ENCODE data around the gene FTCD.

DNA sequence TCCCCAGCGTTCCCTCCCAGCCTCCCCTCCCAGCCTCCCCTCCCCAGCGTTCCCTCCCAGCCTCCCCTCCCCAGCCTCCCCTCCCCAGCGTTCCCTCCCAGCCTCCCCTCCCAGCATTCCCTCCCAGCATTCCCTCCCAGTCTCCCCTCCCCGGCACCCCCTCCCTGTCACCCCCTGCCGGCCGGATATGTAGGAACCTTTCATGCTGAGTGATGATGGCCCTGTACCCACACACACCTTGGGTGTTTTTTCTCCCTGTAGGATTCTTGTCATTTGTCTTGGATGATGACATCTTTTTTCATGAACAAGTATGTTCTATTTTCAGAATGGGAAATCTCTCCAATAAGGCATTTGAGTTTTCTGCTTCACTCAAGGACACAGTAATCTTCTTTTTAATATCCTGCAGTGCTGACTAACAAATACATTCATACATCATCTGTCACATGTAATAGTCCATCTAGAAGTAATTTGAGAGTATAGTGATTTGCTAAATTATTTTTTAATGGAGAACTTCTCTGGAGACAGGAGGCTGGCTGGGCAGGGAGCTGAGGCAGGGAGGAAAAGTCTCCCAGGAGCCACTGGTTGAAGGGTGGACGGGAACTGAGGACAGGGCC is 19.5 kb downstream of the FTCD start:
- TF ChIP-seq, protein P1, sequence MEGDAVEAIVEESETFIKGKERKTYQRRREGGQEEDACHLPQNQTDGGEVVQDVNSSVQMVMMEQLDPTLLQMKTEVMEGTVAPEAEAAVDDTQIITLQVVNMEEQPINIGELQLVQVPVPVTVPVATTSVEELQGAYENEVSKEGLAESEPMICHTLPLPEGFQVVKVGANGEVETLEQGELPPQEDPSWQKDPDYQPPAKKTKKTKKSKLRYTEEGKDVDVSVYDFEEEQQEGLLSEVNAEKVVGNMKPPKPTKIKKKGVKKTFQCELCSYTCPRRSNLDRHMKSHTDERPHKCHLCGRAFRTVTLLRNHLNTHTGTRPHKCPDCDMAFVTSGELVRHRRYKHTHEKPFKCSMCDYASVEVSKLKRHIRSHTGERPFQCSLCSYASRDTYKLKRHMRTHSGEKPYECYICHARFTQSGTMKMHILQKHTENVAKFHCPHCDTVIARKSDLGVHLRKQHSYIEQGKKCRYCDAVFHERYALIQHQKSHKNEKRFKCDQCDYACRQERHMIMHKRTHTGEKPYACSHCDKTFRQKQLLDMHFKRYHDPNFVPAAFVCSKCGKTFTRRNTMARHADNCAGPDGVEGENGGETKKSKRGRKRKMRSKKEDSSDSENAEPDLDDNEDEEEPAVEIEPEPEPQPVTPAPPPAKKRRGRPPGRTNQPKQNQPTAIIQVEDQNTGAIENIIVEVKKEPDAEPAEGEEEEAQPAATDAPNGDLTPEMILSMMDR (IDR thresholded peaks at IDR 0.05 in 8 of 11, conservative IDR thresholded peaks at IDR 0.05 in 3 of 11): no peak
- TF ChIP-seq POLR2A (IDR thresholded peaks at IDR 0.05): no peak
